Activated CD8-positive, alpha-beta memory T cell treated with anti-CD3 and anti-CD28 coated beads, Interleukin-2, amount 50 U/mL, for 4 hours (primary cell): Measurements from ENCODE around the gene SHH.
"Not testable (repeated sequence)": the region's sequence is repeated elsewhere in the genome, so short reads cannot be mapped to it uniquely, and the experiment has no call there.

Experiments
- DNase-seq: peaks from one replicate; pipeline ENCODE4 v3.0.0-alpha.2; 2020

SHH gene

GRCh38 chr7:155842496-155843265, 30.4 kb upstream of the SHH start:
- no peak for DNase-seq

GRCh38 chr7:155840909-155841308, 28.6 kb upstream of the SHH start:
- DNase-seq = no peak

GRCh38 chr7:155840262-155840885, 28.1 kb upstream of the SHH start:
- no peak for DNase-seq

- no peak for DNase-seq
These were observed 27.2 kb upstream of the SHH start for GRCh38 chr7:155839461-155839860.

GRCh38 chr7:155838312-155838711, 26.0 kb upstream of the SHH start:
- DNase-seq = not testable (repeated sequence)

GRCh38 chr7:155837126-155837479, 24.8 kb upstream of the SHH start:
- no peak for DNase-seq

- no peak for DNase-seq
These were observed 24.2 kb upstream of the SHH start for GRCh38 chr7:155836216-155837125.

GRCh38 chr7:155835446-155836215, 23.4 kb upstream of the SHH start:
- no peak for DNase-seq

GRCh38 chr7:155834486-155835048, 22.3 kb upstream of the SHH start:
- no peak for DNase-seq

- DNase-seq = no peak
These were observed 21.4 kb upstream of the SHH start for GRCh38 chr7:155833651-155834050.

- DNase-seq = no peak
These were observed 20.3 kb upstream of the SHH start for GRCh38 chr7:155832581-155832981.

GRCh38 chr7:155831807-155832524, 19.7 kb upstream of the SHH start:
- no peak for DNase-seq

- no peak for DNase-seq
These were observed 18.9 kb upstream of the SHH start for GRCh38 chr7:155830961-155831806.

GRCh38 chr7:155829796-155830470, 17.7 kb upstream of the SHH start:
- DNase-seq = no peak

GRCh38 chr7:155825336-155825735, 13.1 kb upstream of the SHH start:
- DNase-seq = no peak

GRCh38 chr7:155824227-155824886, 12.1 kb upstream of the SHH start:
- no peak for DNase-seq

- DNase-seq = no peak
These were observed 9.6 kb upstream of the SHH start for GRCh38 chr7:155821851-155822250.

- DNase-seq = no peak
These were observed 8.5 kb upstream of the SHH start for GRCh38 chr7:155820788-155821187.

GRCh38 chr7:155820246-155820645, 8.0 kb upstream of the SHH start:
- no peak for DNase-seq

- no peak for DNase-seq
These were observed 6.9 kb upstream of the SHH start for GRCh38 chr7:155819186-155819585.
